Dermis blood vessel endothelial cell (primary cell): ENCODE data around the gene WDR11. TPM values are rescaled to one million over a fixed set of nuclear protein-coding genes. Genes with fewer than 3 reads are reported as not detected.
A peak's percentile ranks its signal among the peaks of the same experiment; 100 is the strongest.
"Not testable (repeated sequence)": the region's sequence is repeated elsewhere in the genome, so short reads cannot be mapped to it uniquely, and the experiment has no call there.

ENCODE experiments used
- DNase-seq: peaks from one replicate; pipeline ENCODE4 v3.0.0; 2010
- total RNA-seq: library from RNA; depleted of rRNA; stranded (reverse); fragments of >200 nt; gene quantifications from 2 replicates; pipeline ENCODE4 v1.2.3, GENCODE V29; 2014

WDR11 gene
- total RNA-seq, 1 donor from 2014 or later, result 89.5 TPM

DNA sequence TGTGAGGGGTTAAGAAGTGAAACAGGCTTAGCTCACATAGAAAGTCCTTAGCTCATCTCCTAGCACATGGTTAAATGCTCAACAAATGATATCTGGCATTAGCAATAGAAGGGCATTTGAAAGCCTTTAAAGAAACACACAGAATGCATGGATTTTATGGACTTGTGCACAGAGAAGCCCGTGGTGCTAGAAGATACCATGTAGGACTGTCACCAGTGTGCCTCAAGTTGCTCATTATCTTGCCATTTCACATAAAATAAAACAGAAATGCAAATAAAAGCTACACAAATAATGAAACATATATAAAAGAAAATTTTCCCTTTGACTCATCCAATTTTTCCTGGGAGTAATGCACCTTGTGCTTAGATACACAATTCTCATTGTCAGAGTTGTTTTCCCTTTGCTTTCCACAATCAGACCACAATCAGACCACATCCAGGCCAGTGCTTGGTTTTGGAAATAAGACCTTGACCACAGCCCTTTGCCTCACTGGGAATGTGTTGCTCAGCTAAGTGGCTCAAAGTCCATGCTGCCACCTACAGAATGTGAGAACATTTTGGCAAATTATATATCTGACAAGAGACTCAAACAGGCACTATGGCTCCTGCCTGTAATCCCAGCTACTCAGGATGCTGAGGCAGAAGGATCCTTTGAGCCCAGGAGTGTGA lies 9.5 kb upstream of the WDR11 start:
- no peak for DNase-seq

DNA sequence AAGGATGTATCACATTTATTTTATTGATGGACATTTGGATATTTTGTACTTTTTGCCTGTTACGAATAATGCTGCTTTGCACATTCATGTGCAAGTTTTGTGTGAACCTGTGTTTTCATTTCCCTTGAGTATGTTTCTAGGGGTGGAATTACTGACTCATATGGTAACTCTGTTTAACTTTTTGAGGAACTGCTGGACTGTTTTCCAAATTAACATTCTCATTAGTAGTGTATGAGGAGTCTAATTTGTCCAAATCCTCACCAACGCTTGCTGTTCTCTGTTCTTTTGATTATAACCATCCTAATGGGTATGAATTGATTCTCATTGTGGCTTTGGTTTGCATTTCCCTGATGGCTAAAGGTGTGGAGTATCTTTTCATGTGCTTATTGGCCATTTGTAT lies 3.2 kb downstream of the WDR11 start:
- DNase-seq, result no peak

DNA sequence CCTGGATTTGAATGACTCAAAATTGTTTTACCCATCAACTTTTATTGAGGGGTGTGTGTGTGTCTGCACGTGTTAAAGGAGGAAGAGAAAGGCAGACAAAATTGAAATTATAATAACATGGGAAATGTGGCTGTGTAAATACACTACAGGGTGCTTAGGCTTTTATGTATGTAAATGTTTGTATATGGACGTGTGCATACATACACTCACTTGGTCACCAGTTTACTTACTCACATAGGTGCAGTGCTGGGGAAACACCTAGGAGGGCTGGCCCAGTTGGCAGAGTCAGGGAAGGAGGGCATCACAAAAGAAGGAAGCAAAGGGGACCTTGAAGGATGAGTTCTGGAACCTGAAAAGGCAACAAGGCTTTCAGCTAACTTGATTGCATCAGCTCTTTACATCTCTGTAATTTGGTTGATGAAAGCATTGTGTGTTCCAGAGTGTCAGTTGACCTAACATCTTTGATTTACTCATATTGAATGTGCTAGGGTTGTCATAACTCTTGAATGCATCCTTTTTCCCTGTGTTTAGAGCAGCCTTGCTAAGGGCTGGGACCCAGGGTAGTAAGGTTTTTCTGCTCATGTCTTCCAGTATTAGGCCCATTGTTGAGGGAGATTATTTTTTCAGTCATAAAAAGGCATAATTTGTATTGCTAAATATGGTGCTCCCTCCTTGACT lies 10.2 kb downstream of the WDR11 start:
- no peak for DNase-seq

DNA sequence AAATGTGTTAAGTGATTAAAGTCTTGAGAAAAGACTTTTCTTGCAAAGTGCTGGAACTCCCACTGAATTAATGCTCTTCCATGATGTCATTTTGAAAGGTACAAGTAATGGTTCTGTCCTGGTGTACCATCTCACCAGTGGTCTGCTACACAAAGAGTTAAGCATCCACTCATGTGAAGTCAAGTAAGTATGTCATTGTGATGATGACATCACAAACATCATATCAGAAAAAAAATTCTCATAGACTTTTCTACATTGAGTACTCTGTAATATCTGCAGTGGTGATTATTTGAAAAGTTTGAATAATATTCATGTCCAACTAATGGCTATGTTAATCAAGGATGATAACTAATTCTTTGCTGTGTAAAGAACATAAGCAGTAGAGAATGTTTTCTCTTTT lies 22.6 kb downstream of the WDR11 start:
- DNase-seq, result no peak

DNA sequence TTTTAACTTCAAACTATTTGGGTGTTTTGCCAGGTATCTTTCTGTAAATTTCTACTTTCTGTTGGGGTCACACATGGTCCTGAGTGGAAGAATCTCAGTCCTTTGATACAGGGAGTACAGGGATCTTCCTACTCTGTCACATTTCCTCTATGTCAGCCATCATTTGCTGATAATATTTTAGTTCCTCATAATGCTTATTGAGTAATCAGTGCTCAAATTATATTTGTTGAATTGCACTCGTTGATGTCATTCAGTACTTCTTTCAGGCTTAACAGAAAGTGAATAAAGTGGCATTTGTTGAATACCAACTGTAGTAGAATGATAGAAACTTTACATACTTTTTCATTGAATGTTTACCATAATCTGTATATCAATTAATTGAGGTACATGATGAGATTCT lies 31.9 kb downstream of the WDR11 start:
- DNase-seq, result no peak

DNA sequence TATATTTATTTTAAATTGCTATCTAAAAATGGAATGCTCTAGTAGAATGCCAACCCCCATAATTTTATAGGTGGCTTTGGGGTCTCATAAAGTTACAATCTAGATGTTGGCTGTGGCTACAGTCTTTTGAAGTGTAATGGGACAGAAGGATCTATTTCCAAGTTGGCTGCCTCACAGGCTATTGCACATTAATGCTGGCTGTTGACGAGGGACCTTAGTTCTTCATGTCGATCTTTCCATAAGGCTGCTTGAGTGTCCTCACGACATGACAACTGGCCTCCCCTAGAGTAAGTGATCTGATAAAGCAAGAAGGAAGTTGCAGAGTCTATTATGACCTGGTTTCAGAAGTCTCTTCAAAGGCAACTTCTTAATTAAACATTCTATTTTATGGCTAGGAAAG lies 36.3 kb downstream of the WDR11 start:
- no peak for DNase-seq

DNA sequence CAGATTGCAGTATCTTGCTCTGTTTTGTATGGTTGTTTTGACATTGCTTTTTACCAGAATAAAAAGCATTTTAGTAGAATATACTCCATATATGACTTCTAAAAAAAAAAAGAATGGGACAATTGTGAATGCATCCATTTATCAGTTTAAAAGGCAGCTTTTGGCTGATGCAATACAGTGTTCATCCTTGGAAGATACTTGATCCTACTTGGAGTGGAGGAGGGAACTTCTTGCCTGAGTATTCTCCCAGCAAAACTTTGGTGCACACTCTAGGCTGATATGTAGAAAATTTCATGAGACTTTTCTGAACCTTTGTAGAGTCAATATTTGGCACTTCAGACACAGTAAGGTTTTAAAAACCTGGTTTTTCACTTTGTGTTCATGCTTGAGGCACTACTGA lies 40.2 kb downstream of the WDR11 start:
- DNase-seq, result no peak

DNA sequence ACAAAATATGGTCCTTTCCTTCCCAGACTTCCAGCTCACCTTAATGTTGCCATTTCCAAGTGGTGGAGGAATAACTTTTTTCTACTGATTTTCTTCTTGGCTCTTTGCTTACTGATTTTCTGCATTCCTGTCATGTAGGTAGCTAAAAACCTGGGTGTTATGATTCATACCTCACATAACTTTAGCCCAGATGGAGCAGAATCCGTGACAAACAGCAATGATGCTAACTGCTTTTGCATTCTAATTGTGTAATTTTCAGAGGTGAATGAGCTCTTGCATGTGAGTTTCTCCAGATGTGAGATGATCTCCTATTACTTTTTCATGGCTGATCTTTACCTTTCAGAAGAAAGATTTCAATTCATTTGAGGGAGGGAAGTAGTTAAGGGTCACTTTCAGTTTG lies 43.4 kb downstream of the WDR11 start:
- DNase-seq, result no peak

DNA sequence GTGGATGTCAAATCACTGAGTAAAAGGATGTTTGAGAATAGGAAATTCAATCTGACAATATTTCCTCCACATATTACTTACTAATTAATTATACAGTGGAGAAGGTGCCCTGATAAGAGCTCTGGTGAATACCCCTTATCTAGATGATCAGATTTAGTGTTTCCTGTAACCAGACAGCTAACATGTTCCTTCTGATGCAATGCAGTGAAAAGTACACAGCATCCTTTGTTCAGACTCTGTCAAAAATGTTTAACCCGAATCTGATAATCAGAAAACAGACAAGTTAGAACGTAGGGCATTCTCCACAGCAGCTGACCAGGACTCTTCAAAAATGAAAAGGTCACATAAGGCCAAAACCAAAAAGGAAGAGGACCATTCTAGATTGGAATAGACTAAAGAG lies 46.2 kb downstream of the WDR11 start:
- no peak for DNase-seq

DNA sequence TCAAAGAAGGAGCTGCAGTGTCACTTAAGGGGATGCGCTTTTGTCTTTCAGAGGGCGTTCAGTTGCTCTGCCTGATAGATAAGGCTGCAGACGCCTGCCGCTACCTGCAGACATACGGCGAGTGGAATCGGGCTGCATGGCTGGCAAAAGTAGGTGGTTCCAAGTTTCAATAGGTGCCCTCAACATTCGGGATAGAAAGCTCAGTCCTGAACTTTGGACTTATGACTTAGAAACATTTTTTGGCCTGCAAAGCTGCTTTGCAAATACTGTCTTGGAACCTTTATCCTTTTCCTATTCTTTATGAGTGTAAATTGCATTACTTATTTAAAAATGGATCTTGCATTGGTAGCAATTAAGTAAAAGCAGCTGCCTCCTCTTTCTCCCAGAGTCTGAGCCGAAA lies 54.1 kb downstream of the WDR11 start:
- no peak for DNase-seq

DNA sequence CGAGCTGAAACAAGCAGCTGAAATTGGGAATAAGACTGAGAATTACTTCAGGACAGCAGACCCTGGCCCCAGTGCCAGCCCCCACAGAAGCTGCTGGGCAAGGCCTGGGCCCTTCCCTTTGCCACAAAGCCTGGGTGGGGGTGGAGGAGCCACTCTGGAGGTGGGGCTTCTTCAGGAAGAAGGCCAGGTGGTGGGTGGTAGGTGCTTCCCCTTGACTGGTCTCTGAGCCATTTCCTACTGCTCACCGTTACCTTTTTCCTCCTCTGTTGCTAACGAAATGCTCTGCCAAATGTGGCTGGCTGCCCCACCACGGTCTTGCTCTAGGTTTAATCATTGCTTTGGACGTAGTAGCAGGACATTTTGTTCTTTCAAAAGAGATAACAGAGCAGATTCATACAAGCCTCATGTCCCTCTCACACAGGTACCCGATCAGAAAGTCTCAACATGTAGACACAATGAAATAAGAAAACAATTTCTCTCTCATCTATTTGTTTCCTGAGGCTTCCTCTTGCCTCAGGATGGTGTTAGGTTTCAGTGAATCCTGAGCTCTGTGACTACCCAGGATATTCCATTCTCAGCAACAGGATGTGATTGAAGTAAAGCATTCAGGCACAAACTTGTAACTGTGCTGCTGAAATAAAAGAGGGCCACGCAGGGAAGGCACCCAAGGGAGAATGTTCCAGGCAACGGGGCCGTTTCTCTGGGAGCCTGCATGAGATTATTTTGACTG lies 66.5 kb downstream of the WDR11 start:
- DNase-seq, result no peak

DNA sequence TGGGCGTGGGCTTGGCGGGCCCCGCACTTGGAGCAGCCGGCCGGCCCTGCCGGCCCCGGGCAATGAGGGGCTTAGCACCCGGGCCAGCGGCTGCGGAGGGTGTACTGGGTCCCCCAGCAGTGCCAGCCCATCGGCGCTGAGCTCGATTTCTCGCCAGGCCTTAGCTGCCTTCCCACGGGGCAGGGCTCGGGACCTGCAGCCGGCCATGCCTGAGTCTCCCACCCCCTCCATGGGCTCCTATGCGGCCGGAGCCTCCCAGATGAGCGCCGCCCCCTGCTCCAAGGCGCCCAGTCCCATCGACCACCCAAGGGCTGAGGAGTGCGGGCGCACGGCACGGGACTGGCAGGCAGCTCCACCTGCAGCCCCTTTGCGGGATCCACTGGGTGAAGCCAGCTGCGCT lies 72.7 kb downstream of the WDR11 start:
- not testable (repeated sequence) for DNase-seq

DNA sequence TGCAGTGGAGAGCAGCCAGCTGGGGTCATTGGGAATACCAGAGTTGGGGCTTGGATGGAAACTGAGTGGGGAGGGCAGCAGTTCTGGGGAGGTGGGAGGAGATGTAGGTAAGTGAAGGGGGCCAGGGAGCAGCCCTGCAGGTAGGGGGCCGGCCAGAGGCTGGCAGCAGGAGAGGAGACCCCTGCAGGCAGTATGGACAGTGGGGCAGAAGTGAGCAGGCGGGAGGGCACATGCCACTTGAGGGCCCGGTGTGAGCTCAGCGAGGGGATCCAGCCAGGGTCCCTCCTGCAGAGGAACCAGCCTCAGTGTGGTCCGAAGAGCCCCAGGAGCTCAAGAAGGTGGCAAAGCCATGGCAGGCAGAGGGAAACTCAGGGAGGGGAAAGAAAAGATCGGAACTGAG lies 75.4 kb downstream of the WDR11 start:
- no peak for DNase-seq

DNA sequence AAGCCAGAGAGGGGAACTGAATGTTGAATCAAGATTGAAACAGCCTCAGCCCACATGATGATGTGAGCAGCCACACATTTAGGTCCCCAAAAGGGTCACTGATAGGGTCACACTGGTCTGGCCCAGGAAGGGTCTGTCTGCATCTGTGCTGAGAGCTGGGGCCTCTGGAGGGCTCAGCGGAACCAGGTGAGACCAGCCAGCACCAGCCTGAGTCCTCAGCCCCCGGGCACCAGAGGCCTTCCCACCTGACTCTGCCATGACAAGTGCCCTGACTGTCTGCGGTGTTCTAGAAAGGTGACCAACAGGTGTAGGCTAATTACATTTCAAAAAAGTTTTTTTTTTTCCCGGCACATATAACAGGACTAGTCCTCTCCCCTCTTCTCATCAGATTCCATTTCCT lies 76.2 kb downstream of the WDR11 start:
- no peak for DNase-seq

DNA sequence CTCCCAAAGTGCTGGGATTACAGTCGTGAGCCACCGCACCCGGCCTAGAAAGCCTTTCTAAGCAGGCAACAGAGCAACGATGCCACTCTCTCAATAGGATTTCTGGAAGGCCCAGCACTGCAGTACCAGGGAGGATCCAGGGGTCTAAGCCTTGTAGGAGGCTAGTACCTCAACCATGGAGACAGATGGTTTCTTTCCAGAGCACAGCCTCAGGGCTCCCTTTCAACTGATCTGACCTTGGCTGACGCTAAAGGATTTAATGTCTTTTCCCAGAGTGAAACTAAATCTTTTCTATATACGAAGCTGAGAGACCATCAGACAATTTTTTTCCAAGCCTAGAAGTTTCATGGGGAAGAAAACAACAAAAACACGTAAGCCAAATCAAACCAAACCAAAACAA lies 78.0 kb downstream of the WDR11 start:
- no peak for DNase-seq

DNA sequence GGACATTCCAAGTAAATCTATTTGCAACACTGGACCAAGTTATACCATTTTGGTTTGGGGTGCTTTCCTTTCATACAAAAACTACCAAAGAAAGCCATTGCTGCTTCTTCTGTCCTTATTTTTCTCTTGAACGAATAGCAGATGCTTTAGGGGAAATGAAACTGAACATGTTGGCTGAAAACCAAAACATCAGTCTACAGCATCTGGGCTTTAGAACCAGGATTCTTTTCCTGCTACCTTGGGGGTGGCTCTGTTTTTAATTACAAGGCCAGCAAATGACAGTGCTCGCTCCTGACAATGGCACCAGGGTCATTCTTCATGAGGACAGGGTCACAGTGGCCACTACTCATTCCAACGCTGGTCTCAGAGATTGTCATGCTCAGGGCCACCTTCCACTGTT lies 80.3 kb downstream of the WDR11 start:
- no peak for DNase-seq

DNA sequence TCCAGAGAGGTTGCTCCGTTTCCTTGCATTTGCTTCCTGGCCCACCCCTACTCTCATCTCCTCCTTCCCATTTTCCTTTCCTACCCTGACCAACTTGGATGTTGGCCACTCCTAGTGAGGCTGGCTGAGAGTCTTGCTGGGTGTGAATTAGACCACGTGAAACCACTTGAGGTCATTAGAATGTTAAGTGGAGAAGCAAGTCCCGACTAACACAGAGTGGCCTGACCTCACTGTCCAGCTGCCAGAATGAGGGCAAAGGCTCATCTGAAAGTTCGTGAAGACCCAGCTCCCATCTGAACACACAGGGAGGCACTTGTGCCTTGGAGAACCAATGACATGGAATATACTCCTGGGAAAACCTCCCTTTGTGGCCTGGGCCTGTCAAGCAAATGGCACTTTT lies 80.8 kb downstream of the WDR11 start:
- no peak for DNase-seq

DNA sequence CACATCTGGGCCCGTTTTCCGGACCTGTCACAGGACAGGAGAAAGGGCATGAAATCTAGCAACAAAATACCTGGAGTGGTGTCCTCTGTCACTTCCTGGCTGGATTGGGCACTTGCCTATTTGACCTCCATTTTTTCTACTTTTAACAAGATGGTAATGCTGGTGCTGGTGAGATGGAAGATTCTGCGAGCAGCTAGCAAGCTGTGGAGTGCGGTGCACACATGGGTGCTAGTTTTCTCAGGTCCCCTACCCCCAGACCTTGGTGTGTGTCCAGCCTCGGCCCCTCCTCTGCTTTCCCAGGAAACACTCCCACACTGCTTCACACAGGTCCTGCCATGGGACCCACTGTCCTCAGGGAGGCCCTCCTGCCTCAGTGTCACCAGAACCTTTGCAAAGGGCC lies 87.7 kb downstream of the WDR11 start:
- no peak for DNase-seq

DNA sequence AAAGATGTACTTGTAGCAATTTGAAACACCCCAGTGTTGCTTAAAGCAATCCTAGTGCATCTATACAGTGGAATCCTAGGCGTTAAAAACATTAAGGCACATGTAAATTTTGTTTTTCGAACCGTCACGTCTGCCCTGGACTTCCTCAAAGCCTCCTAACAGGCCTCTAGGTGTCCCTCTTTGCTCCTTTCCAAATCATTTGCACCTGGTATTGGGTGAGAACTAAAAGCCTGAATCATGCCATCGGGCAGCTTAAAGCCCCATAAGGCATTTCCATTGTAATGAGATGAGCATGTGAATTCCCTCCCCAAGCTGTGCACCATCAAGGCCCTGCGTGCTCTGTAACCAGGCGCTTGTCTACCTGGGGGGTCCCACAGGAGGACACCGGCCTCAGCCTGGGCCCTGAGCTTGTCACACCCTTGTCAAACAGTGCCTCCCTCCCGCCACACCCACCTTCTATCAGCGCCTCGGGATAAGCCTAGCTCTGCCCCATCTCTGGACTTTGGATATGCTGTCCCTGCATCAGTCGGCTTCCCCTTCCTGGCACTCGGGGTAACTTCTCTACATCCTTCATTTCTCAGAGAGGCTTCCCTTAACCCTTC lies 89.2 kb downstream of the WDR11 start:
- no peak for DNase-seq

DNA sequence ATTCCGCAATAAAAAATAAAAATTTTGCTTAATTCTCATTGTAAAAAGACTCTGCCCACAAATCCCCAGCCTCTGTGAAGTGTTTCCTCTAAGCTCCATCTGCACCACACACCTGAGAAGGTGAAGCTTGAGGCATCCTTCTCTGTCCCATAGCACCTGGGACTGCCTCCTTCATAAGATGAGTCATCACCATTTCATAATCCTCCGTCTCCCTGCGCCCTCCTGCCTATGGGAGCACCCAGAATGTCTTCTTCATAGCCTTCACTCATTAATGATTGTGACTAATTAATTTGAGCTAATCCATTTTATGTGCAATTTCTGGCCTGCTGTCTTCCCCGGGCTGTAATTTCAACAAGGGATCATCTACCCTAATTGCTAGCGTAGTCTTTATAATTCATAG lies 90.3 kb downstream of the WDR11 start:
- no peak for DNase-seq

DNA sequence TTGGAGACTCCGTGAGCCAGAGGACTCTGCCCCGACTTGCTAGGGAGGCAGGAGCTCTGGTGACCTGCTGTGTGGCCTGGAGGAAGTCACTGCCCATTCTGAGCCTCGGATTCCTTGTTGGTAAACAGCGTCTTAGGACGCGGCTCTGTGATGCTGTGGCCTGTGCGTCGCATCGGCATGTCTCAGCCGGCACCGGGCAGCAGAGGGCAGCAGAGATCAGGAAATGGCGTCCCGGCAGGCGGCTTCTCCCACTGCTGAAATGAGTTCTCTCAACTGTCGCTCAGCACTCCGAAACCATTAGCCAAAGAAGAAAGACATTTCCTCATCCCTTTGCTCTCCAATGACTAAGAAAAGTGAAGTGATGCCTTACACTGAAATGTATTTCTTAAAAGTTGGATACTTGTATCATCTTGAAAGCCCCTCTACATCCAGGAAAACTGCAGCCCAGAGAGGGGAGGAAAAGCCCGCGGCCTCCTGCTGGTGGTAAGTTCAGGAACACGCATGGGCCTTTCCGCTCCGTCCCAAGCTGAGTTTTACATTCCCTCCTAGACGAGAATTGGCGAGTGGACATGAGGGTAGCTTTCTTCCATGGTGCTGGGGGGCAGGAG lies 91.7 kb downstream of the WDR11 start:
- peak; percentile 87 for DNase-seq

DNA sequence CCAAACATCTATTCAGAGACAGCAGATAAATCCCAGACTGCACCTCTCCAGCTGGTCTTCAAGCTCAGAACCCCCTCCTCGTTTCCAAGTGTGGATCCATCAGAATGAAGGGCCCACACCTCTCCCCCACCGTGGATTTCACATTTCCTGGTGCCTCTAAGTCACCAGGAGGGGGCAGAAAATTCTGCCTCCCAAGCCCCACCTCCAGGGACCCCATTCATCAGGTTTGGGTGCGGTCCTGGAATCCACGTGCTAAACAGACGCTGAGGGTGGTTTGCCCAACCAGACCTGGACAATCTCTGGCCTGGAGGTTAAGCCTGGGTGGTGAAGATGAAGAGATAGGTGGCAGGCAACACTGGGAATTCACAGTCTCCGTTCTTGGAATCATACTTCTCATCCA lies 92.4 kb downstream of the WDR11 start:
- DNase-seq, result no peak

DNA sequence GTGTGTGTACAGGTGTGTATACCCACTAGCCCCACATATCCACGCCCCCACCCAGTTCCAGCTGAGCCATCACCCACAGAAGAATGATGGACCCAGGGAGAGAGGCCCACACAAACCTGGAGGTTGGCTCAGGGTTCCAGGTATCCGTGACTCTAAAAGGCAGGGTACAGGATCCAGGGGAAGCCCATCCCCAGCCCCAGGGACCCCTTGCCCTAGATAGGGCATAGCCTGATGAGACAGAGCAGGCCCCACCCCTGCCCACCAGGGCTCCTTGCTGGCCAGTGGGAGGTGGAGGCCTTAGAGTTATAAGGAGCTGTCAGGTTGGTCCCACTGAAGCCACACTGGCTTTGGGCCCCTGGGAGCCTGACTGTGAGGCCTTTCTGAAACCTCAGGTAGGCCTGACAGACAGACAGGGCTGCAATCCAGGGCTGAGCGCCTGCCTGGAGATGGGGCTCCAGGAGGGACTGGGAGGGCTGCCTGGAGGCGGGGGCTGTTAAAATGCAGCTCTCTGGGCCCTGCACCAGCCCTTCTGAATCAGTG lies 93.5 kb downstream of the WDR11 start:
- DNase-seq, result no peak
